HG03442 (cell line): Measurements from ENCODE around the gene TRMU.

Source experiments
- ATAC-seq: cut with Tn5 transposase; IDR thresholded peaks from one replicate; pipeline ENCODE4 v1.9.1; 2021; ENCODE audit warnings: mild to moderate bottlenecking, moderate library complexity; ENCODE audit not compliant: unreplicated experiment

The TRMU gene

GRCh38 chr22:46355369-46355995 lies 20.0 kb downstream of the TRMU start:
- ATAC-seq: no peak

DNA sequence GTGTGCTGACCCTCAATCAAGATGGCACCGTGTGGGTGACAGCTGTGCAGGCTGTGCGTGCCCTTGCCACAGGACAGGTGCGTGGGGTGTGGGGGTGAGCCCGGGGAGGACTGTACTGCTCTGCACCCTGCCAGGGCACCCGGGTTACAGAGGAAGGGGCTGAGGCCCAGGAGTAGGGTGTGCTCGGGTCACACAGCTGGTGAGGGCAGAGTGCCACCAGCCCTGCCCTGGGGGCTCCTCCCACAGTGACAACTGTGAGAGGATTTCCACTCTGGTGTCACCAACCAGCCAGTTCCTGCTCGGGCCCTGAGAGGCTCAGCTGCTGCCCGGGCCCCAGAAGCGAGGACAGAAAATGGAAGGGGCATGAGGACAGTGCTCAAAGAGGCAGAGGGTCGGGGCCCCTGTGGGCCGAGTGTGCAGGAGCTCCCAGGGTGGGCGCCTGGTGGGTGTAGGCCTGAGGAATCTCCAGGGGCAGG lies 20.5 kb downstream of the TRMU start:
- ATAC-seq: no peak

GRCh38 chr22:46356496-46357480 lies 21.3 kb downstream of the TRMU start:
- no peak for ATAC-seq

DNA sequence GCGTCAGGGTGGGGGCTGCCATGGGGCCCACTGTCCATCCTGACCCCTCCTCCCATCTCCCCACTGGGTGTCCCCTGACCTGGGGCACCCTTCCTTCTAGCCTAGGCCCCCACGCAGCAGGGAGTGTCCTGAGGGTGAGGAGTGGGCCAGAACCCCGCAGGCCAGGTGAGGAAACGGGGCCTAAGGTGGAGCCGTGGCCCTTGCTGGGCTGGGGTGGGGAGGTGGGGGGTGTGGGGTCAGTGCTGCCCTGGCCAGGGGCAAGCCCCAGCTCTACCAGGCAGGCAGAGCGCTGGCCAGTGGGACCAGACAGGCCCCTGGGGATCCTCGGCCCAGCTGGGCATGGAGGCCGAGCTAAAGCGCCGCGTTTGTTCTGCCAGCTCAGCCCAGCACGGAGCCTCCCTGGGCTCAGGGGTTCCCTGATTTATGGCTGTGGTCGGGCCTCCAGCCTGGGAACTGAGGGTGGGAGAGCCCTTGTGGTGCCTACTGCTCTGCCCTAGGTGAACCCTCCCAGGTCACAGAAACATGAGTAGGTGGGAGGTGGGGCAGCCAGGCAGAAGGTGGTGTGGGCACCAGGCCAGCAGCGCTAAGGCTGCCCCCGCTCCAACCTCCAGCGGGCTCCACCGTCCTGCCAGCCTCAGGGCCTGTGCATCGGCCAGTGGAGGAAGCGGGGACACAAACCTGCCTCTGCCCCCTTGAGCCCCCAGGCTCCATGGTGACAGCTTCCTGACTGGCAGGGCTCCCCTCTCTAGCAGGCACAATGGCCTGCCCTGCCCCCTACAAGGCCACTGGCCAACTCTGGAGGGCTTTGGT lies 22.4 kb downstream of the TRMU start:
- no peak for ATAC-seq

DNA sequence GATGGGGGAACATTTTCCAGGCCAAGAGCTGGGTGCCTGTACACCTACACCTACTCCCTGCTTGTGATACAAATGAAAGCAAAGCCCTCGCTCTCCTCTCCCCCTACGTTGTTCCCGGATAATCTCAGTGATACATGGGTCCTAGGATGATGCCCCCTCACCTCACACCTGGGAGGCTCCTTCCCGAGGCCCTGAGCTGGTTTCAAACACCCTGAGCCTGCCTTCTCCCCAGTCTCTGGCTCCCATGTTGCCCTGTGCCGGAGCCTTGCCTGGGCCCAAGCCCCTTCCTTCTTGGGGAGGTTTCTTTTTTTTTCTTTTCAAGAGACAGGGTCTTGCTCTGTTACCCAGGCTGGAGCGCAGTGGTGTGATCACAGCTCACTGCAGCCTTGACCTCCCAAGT lies 23.3 kb downstream of the TRMU start:
- ATAC-seq: no peak

DNA sequence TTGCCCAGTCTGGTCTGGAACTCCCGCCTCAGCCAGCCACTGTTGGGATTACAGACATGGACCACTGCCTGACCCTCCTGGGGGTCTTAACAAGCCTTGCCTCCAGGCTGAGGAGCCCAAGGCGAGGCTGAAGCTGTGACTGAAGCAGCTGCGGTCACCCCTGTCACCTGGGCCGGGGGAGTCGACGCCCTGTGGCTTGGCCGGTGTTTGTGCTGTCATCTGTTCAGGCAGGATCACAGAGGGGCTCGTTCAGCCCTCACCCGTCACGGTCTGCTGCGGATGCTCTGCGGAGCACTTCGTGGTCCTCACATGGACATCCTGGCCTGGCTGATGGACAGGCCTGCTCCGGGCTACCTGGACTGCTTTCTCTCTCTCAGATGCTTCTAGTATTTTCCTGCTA lies 23.8 kb downstream of the TRMU start:
- ATAC-seq: no peak

GRCh38 chr22:46360097-46360496 lies 24.6 kb downstream of the TRMU start:
- no peak for ATAC-seq

- ATAC-seq: no peak
Measured at GRCh38 chr22:46360891-46361290, 25.4 kb downstream of the TRMU start.

- ATAC-seq: no peak
Measured at GRCh38 chr22:46361826-46362202, 26.3 kb downstream of the TRMU start.

DNA sequence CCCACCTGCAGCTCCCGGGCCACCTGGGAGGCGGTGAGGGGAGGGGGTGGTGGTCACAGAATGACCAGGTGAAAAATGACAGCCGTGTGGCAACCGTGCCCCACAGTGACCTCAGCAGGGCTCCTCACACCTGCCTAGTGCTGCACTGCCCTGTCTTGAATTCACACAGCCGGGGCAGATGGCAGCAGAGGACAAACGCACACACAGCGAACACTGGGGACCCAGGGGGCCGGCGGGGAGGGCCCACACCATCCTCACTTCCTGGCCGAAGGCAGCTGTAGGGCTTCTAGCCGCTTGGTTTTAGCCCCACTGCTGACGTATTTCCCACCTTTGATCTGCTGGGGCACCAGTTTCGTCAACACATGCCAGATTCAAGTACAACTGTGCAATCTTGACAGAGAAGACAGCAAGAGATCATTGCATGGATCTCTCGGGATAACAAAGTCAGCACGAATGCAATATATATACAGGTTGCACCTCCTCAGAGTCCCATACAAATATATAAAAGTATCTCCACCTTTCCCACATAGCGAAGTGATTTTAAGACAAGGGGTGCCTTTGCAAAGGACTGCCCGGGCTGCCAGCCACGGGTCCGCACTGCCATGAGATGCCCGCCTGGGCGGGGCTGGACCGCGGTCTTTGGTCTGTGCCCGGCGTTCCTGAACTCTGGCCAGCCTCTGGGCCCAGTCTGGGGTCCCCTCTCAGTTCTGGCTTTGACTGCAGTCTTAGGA lies 26.9 kb downstream of the TRMU start:
- ATAC-seq: no peak

- no peak for ATAC-seq
Measured at GRCh38 chr22:46362934-46363515, 27.5 kb downstream of the TRMU start.

DNA sequence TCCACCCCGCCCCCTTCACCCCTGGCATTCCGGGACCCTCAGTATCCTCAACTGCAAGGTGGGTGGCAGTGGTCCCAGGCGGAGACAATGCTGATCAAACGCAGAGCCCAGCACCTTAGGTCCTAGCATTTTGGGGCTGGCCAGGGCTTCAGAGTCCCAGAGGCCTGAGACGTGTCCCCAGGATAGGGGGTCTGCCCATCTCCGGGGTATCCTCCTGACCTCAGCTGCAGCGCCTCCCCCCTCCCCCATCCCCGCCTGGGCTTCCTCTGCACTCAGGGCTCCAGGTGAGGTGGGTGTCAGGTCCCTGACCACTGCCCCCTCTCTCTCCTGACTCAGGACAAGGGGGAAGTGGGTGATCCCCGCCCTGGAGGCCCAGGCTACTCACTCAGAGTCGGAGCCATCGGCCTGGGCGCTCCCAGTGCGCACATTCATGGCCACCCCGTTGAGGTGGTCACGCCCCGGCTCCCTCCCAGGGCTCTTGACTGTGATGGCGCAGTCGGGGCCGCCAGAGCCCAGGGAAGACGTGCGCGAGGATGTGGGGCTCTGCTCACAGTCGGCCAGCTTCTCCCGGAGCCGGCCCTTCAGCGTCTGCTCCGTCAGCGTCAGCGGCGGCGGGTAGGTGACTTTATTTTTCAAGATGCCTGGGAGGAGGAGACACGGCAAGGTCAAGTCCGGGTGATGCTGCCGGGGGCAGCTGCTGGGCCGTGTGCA lies 28.3 kb downstream of the TRMU start:
- no peak for ATAC-seq

DNA sequence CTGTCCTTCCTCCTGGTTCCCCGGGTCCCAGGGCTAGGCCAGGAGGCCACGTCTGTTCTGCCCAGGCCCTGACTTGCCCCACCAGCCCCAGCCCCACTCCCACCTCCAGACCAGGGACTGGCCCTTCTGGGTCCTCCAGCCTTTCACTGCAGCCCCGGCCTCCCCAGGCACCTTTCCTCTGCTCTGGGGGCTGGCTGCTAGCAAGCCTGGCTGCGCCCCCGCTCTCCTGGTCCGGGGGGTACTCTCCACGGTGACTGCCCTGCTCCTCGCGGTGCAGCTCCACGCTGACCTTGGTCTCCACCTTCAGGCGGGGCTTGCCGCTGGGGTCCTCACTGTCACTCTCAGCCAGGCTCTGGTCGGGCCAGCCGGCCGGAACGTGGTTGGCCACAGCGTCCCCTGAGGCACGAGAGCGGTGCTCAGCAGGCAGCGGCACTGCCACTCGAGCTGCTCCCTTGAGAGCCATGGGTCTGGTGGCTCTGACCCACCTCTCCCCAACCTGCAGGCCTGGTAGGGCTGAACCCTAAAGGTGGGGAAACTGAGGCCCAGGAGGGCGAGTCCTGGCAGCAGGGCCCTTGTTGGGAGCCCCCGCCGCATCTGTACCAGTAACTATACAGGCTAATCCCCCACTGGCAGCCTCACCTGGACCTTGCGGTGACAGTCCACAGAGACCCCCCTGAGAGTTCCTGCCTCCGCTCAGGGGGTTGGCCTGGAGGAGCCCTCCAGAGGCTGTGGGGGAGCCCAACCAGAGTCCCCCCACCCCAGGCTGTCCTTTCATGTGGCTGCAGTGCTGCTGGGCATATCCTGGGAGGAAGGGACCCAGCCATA lies 29.0 kb downstream of the TRMU start:
- ATAC-seq: no peak

DNA sequence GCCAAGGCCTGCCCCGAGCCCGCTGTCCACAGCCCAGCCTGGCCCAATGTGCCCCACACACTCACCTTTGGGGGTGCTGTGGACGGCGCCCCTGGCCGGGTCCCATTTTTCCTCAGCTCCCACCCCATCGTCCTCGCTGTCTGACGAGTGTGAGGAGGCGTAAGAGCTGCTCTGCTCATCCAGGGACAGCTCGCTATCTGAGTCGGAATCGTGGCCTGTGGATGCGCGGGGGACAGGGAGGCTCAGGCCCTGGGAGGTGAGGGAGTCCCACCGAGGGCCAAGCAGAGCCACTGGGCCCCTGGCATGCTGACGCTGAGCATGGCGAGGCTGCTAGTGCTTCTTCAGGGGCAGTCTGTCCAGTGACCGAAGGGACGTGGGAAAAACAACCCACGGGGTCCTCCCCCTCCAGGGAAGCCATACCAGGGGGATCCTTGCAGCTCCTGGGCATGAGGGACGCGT lies 29.7 kb downstream of the TRMU start:
- ATAC-seq: no peak

DNA sequence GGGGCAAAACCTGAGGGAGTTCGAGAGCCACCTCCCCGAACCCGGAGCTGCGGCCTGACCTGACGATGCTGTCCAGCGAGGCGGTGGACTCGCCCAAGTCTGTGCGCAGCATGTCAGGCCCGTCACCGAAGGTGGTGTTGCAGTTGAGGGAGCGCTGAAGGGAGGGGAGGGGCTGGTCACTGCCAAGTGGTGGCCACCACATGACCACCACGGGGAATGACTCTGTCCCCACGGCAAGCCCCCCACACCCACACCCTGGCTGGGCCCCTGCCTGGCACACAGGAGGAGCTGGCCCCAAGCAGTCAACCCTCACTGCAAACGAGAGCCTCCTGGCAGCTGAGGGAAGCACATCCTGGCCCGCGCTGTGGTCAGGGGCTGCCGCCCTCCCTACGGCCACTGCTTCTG lies 30.8 kb downstream of the TRMU start:
- no peak for ATAC-seq

DNA sequence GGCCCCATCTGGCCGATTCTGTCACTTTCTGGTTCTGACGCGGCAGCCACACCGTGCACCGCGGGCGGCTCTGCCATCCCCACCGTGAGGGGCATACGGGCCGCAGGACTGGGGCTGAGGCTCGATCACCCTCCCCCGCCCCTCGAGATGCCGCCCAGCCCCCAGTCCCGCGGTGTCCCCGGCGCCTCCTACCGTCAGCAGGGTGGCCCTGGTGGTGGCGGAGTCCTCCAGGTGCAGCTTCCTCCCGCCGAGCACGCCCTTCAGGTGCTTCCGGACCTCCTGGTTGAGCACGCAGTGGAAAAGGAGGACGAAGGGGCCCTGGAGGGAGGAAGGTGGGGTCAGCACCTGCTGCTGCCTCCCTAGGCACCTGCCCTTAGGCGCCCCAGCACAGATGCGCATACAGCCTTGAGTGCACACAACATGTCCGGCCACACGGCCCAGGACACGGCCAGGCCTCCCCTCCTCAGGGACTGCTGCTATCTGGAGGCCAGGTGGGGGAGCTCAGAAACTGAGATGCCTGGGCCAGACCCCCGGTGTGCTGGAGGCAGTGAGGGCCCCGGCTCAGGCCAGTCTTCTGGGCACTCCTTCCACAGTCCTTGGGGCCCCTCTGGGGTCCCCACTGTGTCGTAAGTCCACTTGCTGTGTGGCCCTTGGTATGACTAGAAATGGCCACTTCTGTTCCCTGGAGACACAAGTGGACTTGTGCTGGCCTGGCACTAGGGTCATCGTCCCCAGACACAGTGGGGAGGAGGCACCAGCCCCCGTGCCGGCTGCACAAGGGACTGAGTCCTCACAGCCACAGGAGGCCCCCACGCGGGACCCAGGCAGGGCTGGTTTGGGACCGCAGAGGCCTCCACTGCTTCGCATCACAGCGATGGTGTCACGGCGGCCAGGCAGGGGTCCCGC lies 31.5 kb downstream of the TRMU start:
- no peak for ATAC-seq

DNA sequence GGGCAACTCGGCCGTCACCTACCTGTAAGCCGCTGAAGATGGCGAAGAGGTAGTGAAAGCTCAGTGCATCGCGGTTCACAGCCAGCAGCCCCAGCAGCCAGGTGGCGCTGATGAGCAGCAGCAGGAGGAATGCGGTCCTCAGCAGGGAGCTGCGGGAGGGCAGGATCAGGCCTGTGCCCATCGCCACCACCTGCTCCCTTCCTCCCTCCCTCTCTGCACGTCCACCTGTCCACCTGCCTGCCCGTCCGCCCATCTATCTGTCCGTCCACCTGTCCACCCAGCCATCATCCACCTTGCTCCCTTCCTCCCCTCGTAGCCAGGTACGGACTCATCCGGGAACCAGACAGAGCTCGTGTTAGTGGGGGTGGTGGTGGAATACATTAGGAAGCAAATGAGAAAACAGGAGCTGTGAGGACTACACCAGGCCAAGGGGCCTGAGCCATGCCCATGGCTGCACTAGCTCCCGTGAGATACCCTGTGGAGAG lies 32.2 kb downstream of the TRMU start:
- no peak for ATAC-seq

DNA sequence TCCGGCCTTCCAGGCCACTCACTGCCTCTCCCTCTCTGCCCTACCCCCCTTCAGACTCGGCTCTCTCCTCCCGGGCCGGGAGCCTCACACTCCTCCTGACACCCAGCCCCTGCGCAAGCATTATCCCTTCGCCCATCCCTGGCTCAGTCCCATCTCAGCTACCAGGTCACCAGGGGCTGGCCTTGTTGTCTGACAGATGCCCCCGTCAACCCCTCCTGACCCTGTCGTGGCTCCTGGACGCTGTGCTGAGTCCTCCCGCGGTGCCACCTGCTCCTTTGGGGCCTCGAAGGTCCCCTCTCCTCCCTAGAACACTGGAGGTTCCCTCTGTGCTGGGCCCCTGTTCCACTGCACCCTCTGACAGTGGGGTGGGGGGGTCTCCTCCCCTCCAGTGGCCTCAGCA lies 32.9 kb downstream of the TRMU start:
- no peak for ATAC-seq
